GM19455 (cell line): Measurements from ENCODE around the gene ECHDC3.

ENCODE experiments used
- ATAC-seq: cut with Tn5 transposase; IDR thresholded peaks from one replicate; pipeline ENCODE4 v1.9.1; 2021; ENCODE audit not compliant: unreplicated experiment

ECHDC3 gene

GRCh38 chr10:11746883-11747539 lies 4.8 kb downstream of the ECHDC3 start:
- no peak for ATAC-seq

GRCh38 chr10:11748866-11749265 lies 6.7 kb downstream of the ECHDC3 start:
- ATAC-seq, result no peak

DNA sequence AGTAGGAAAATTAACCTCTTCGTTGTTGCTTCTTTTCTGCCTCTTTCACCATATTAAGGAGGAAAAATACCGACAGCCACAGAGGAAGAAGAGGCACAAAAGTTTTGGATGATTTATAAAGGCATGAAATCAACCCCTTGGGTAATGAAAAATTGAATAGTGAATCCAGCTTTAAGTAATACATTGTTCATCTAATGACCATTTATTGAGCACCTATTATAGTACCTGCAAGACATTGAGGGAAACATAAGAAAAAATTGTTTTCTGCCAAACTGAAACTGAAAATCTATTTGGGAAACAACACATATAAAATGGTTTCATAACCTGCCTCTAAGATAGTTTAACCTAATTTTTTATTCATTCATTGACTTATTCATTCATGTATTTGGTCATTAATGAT lies 8.2 kb downstream of the ECHDC3 start:
- ATAC-seq, result no peak

- no peak for ATAC-seq
Observed at GRCh38 chr10:11754173-11754572, 12.0 kb downstream of the ECHDC3 start.

- no peak for ATAC-seq
Observed at GRCh38 chr10:11754620-11755019, 12.4 kb downstream of the ECHDC3 start.

DNA sequence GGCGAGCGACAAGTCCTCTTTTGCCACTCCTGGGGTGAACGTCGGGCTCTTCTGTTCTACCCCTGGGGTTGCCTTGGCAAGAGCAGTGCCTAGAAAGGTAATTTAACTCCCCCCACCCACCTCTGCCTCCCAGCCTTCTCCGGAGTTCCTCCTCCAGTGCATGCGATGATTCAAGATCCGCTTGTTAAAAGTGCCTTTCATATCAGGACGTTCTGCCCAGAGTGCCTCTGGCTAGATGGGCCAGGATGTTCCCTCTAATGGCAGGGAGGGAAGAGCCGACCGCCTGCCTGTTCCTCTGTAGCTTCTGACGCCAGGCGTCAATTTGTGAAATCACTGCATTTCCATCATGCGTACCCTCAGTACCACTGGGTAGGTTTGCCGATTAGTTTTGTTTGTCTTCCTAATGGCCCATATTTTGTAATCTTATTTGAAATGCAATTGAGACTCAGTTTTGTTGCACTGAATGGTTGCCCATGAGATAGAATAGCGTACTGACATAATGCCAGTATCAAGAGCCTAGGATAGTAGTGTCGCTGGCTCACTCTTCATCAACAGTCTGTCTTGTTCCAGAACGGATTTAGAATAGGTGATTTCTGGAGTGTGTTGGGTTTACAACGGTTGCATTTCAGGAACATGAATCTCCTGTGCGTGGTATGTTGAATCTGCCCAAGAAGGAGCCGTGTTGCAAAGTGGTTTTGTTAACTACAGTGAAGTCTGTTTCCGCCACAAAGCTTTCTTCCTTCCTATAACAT lies 13.5 kb downstream of the ECHDC3 start:
- ATAC-seq, result no peak

DNA sequence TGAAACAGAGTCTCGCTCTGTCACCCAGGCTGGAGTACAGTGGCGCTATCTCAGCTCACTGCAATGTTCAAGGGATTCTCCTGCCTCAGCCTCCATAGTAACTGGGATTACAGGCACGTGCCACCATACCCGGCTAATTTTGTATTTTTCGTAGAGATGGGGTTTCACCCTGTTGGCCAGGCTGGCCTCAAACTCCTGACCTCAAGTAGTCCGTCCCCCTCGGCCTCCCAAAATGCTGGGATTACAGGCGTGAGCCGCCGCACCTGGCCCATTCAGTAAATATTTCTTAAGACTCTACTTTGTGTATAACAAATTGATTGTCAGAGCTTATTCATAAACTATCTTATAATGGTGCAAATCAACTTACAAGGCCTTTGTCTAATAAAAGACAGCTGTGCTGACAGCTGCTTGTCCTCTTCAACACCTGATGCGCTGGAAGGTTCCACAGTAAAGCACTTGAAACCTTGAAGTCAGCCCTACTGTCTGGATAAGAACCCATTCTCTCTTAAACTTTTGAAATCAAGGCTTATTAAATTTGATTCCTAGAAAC lies 14.7 kb downstream of the ECHDC3 start:
- no peak for ATAC-seq

DNA sequence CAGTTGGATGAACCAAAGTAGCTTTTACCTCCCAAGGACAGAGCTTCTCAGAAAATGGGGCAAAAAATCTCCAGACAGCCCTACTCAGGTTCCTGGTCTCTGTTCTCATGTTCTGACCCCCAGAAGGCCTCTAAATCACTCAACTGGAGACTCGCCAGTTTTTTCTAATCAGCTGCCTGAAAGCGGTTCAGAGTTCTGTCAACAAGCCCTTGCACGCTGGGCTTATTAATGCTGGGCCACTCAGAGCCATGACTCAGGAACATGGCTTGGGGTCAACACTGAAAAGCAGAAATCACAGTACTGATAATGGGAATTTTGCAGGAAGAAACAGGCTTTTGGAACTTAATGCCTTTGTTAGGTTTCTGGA lies 15.3 kb downstream of the ECHDC3 start:
- ATAC-seq, result no peak

- ATAC-seq, result peak; percentile 98
Observed at GRCh38 chr10:11757821-11758463, 15.8 kb downstream of the ECHDC3 start.

GRCh38 chr10:11758527-11759236 lies 16.5 kb downstream of the ECHDC3 start:
- ATAC-seq, result no peak

DNA sequence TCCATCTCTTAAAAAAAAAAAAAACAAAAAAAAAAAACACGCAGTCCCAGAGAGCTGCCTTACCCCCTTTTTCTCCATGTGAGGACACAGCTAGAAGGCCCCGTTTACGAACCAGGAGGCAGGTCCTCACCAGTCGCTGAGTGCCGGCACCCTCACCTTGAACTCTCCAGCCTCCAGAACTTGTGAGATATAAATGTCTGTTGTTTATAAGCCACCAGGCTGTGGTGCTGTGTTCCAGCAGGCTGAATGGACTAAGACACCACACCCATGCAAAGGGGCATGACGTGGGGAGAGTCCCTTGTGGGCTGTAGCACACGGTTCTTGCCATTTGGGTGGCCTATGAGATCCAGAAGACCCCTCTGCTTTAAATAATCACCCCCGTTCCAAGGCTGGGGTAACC lies 17.2 kb downstream of the ECHDC3 start:
- no peak for ATAC-seq

- no peak for ATAC-seq
Observed at GRCh38 chr10:11760151-11760550, 18.0 kb downstream of the ECHDC3 start.

GRCh38 chr10:11760861-11761260 lies 18.7 kb downstream of the ECHDC3 start:
- ATAC-seq, result no peak

DNA sequence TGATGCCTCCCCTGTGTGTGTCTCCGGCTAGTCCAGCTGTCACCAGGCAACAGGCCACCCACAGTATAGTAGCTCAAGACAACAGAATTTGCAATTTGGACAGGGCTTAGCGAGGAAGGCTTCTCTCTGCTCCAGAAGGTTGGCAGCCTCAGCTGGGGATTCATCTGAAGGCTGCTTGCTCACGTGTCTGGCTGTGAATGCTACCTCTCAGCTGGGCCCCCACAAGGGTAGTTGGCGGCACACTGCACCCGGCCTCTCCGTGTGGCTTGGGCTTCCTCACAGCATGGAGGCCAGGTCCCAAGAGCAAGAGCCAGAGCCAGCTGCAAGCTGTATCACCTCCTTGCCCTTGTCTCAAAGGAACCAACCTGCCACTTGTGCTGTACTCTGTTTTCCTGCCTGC lies 19.2 kb downstream of the ECHDC3 start:
- no peak for ATAC-seq

- ATAC-seq, result no peak
Observed at GRCh38 chr10:11762706-11763500, 20.7 kb downstream of the ECHDC3 start.

DNA sequence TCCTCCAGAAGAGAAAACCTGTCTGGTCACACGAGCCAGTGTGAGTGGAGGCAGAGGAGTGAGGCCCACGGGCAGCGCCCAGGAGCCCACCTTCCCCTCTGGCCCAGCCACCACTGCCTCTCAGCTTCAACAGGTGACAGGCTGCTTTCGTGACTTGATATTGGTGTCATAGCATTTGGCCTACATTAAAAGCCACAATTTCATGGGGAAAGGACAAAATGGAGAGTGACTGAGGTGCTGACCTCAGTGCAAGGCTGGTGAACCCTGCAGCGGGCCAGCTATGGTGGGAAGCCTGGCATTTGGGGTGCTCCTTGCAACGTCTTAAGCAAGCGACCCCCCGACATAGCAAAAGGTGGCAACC lies 21.3 kb downstream of the ECHDC3 start:
- no peak for ATAC-seq

- ATAC-seq, result no peak
Observed at GRCh38 chr10:11765141-11765540, 23.0 kb downstream of the ECHDC3 start.

DNA sequence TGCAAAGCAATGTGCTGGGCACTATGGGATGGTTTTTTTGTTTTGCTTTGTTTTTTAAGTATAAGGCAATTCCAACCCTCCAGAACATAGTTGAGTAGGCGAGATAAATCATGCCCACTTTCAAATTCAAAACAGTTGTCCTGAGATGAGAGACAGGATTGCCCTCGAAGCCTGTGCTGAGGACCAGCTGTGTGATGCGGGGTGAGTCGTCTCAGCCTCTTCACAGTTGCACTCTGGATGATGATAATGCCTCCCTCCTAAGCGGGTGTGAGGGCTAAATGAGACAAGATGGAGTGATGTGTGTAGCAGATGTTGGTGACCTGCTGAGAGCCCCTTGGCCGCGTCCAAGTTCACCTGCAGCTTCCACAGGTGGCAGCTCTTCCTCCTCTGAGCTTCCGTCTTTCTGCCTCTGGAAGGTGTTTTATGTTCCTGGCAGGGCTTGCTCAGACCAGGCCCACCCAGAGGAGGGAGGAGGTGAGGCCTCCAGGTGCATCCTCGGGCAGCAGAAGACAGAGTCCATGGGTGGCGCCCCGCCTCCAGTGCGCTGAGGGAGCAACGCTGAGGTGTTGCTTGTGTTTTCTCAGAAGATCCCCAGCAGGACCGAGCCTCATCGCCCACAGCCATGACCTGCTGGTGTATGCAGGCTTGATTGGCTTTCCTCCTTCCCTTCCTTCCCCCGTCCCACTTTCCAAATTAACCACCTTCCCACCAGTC lies 30.6 kb downstream of the ECHDC3 start:
- ATAC-seq, result no peak

- ATAC-seq, result no peak
Observed at GRCh38 chr10:11773761-11774441, 31.7 kb downstream of the ECHDC3 start.
